Stimulated activated naive CD8-positive, alpha-beta T cell treated with anti-CD3 and anti-CD28 coated beads, Interleukin-15, amount 100 ng/mL, for 72 hours (primary cell): ENCODE results near the gene MCCC2.
"Not testable (repeated sequence)": the region's sequence is repeated elsewhere in the genome, so short reads cannot be mapped to it uniquely, and the experiment has no call there.

ENCODE experiments used
- ATAC-seq: fragments of 150-1000 bp; cut with Tn5 transposase; 2 replicates; pipeline ENCODE4 v1.10.0; 2021; ENCODE audit warnings: mild to moderate bottlenecking, moderate library complexity
- DNase-seq, 2 donors: peaks; one replicate each; pipeline ENCODE4 v3.0.0; 2021 to 2022
- H3K27ac Mint-ChIP-seq, 2 donors: one replicate each; pipeline ENCODE4 v1.8.0; 2022; ENCODE audit warnings: mild to moderate bottlenecking in 2 of 2, mixed read lengths in 2 of 2, moderate library complexity in 2 of 2
- H3K27me3 Mint-ChIP-seq: one replicate; pipeline ENCODE4 v1.8.0; 2022; ENCODE audit warnings: mixed read lengths
- H3K4me1 Mint-ChIP-seq: one replicate; pipeline ENCODE4 v1.8.0; 2022; ENCODE audit warnings: mild to moderate bottlenecking, mixed read lengths
- H3K4me3 Mint-ChIP-seq, 2 donors: one replicate each; pipeline ENCODE4 v1.8.0; 2022; ENCODE audit warnings: mild to moderate bottlenecking in 2 of 2, mixed read lengths in 2 of 2, moderate library complexity in 1 of 2
- H3K9me3 Mint-ChIP-seq, 2 donors: one replicate each; pipeline ENCODE4 v1.8.0; 2022; ENCODE audit warnings: mixed read lengths in 2 of 2

The MCCC2 gene

GRCh38 chr5:71586941-71587765 lies at the start of gene MCCC2:
TSS of gene MCCC2 (plus strand) at chr5:71587340. CDS start at chr5:71587426, 86 bp downstream.
- DNase-seq, result peak; percentile 96 to 98
- H3K9me3 Mint-ChIP-seq, result no peaks in the 10 kb centered on the region
- H3K4me1 Mint-ChIP-seq, result peaks cover 34% of the 10 kb centered on the region
- peak within 1 kb of the TSS; percentile 93 to 99 for H3K4me3 Mint-ChIP-seq
- H3K27ac Mint-ChIP-seq, result peak within 1 kb of the TSS; percentile 99 to 100
- peak; percentile 98 for ATAC-seq
- no peaks in the 10 kb centered on the region for H3K27me3 Mint-ChIP-seq

GRCh38 chr5:71537687-71538086 lies 49.5 kb upstream of the MCCC2 start:
- ATAC-seq (no peak), DNase-seq (no peak)
- Mint-ChIP-seq H3K4me1 (peaks cover 11% of the 10 kb centered on the region), H3K27ac (no peak overlapping the region), H3K4me3 (no peak overlapping the region), H3K9me3 (no peaks in the 10 kb centered on the region), H3K27me3 (no peaks in the 10 kb centered on the region)

- H3K4me3 Mint-ChIP-seq, H3K4me1 Mint-ChIP-seq, H3K27ac Mint-ChIP-seq, H3K27me3 Mint-ChIP-seq, DNase-seq, ATAC-seq, H3K9me3 Mint-ChIP-seq: not testable (repeated sequence)
Observed at GRCh38 chr5:71550885-71551284, 36.3 kb upstream of the MCCC2 start.

GRCh38 chr5:71551582-71551981 lies 35.6 kb upstream of the MCCC2 start:
- DNase-seq, ATAC-seq, H3K4me3 Mint-ChIP-seq, H3K27ac Mint-ChIP-seq, H3K4me1 Mint-ChIP-seq, H3K9me3 Mint-ChIP-seq, H3K27me3 Mint-ChIP-seq: not testable (repeated sequence)

DNA sequence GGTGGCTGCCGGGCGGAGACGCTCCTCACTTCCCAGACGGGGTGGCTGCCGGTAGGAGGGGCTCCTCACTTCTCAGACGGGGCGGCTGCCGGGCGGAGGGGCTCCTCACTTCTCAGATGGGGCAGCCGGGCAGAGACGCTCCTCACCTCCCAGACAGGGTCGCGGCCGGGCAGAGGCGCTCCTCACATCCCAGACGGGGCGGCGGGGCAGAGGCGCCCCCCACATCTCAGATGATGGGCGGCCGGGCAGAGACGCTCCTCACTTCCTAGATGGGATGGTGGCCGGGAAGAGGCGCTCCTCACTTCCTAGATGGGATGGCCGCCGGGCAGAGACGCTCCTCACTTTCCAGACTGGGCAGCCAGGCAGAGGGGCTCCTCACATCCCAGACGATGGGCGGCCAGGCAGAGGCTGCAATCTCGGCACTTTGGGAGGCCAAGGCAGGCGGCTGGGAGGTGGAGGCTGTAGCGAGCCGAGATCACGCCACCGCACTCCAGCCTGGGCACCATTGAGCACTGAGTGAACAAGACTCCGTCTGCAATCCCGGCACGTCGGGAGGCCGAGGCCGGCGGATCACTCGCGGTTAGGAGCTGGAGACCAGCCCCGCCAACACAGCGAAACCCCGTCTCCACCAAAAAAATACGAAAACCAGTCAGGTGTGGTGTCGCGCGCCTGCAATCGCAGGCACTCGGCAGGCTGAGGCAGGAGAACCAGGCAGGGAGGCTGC lies 35.0 kb upstream of the MCCC2 start:
- H3K4me1 Mint-ChIP-seq, ATAC-seq, H3K4me3 Mint-ChIP-seq, H3K27ac Mint-ChIP-seq, H3K9me3 Mint-ChIP-seq, H3K27me3 Mint-ChIP-seq, DNase-seq: not testable (repeated sequence)

DNA sequence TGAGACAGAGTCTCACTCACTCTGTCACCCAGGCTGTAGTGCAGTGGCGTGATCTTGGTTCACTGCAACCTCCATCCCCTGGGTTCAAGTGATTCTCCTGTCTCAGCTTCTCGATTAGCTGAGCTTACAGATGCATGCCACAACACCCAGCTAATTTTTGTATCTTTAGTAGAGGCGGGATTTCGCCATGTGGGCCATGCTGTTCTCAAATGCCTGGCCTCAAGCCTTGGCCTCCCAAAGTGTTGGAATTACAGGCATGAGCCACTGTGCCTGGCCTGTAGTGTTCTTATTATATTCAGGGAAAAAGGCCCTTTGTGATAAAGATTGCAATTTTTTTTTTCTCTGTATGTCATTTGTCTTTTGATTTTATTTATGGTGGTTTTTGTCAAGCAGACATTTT lies 24.0 kb upstream of the MCCC2 start:
- Mint-ChIP-seq H3K4me1 (no peaks in the 10 kb centered on the region), H3K9me3 (no peaks in the 10 kb centered on the region), H3K27me3 (no peaks in the 10 kb centered on the region), H3K27ac (no peak overlapping the region), H3K4me3 (no peak overlapping the region)
- ATAC-seq (no peak), DNase-seq (no peak)

DNA sequence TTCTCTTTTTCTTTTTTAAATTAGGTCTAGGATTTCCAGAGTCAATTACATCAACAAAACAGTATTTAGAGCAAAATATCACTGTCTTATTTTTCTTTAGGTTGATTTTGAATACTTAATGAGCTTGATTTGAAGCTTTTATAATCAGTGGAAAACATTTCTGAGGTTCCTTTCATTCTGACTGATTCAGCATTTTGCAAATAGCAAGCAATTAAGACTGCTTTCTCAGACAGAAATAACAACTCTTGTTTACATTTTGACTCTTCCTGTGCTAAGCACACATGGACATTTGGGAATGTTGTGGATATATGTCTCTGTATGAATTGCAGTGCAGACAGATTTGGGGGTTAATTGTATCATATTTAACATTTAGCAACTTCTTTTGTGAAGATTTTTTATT lies 22.2 kb upstream of the MCCC2 start:
- H3K9me3 Mint-ChIP-seq, result no peaks in the 10 kb centered on the region
- H3K4me1 Mint-ChIP-seq, result no peaks in the 10 kb centered on the region
- no peak overlapping the region for H3K27ac Mint-ChIP-seq
- no peak for DNase-seq
- no peak for ATAC-seq
- H3K27me3 Mint-ChIP-seq, result no peaks in the 10 kb centered on the region
- H3K4me3 Mint-ChIP-seq, result no peak overlapping the region

DNA sequence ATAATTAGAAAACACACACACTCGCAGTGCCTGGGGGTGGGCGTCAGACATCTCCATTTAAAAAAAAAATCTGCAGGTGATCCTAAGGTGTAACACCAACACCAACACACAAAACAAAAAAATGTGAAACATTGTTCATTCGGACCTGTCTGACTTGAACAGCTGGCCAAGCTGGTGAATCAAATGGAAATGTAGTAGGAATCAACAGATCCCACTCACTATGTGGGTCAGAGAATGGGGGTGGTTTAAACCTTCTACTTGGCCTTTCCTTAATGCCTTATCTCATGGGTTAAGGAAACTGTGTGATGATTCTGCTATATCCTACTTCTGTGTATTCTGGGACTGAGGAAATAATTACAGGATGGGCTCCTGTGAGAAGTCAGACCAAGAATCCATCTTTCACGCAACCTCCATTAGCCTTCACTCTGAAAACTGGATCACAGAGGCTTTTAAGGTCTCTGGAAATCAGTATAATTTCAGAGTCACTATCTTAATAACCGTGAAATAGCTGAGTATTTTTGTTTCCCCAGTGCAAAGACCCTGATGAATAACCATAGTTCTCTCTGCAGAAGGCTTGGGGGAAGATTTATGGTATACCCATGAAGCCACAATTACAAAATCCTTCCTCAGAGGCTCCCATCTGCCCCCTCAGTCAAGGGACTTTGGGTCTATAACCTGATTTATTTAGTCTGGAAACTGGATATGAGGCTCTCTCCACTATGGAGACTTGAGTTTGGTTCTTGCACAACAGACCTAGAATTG lies 17.2 kb upstream of the MCCC2 start:
- Mint-ChIP-seq H3K4me1 (no peaks in the 10 kb centered on the region), H3K4me3 (no peak overlapping the region), H3K9me3 (no peaks in the 10 kb centered on the region), H3K27ac (no peak overlapping the region), H3K27me3 (no peaks in the 10 kb centered on the region)
- ATAC-seq (no peak), DNase-seq (no peak)

- H3K27ac Mint-ChIP-seq, ATAC-seq, DNase-seq, H3K4me3 Mint-ChIP-seq, H3K9me3 Mint-ChIP-seq, H3K4me1 Mint-ChIP-seq, H3K27me3 Mint-ChIP-seq: not testable (repeated sequence)
Observed at GRCh38 chr5:71571811-71572210, 15.3 kb upstream of the MCCC2 start.

- no peak overlapping the region for H3K27ac Mint-ChIP-seq
- peaks cover 0 to 8% of the 10 kb centered on the region in 2 donors for H3K9me3 Mint-ChIP-seq
- no peak for DNase-seq
- no peaks in the 10 kb centered on the region for H3K27me3 Mint-ChIP-seq
- no peak for ATAC-seq
- no peaks in the 10 kb centered on the region for H3K4me1 Mint-ChIP-seq
- H3K4me3 Mint-ChIP-seq, result no peak overlapping the region
Observed at GRCh38 chr5:71573591-71573990, 13.5 kb upstream of the MCCC2 start.

GRCh38 chr5:71575588-71575987 lies 11.6 kb upstream of the MCCC2 start:
- not testable (repeated sequence) for H3K27me3 Mint-ChIP-seq, DNase-seq, ATAC-seq, H3K27ac Mint-ChIP-seq, H3K9me3 Mint-ChIP-seq, H3K4me1 Mint-ChIP-seq, H3K4me3 Mint-ChIP-seq

GRCh38 chr5:71576241-71576640 lies 10.9 kb upstream of the MCCC2 start:
- Mint-ChIP-seq H3K27me3 (no peaks in the 10 kb centered on the region), H3K9me3 (peaks cover 0 to 8% of the 10 kb centered on the region in 2 donors), H3K4me1 (no peaks in the 10 kb centered on the region), H3K4me3 (no peak overlapping the region), H3K27ac (no peak overlapping the region)
- DNase-seq (no peak), ATAC-seq (no peak)

DNA sequence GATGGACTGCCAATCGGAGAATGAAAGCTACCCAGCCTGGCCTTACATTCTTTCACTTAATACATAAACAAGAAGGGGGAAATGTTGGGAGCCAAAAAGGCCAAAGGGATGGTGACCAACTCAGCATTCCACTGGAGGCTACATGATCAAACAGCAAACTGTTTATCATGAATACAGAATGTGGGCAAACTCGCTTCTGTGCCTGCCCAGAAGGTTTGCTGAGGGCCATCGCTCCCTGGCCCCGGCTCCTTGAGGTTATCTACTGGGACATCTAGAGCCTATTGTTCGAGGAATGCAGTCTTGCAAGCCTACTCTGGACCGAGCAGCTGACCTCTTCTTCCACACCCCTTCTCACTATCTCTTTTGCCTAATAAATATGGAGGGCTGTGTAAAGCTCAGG lies 9.3 kb upstream of the MCCC2 start:
- not testable (repeated sequence) for DNase-seq, H3K4me1 Mint-ChIP-seq, ATAC-seq, H3K4me3 Mint-ChIP-seq, H3K27me3 Mint-ChIP-seq, H3K27ac Mint-ChIP-seq, H3K9me3 Mint-ChIP-seq

DNA sequence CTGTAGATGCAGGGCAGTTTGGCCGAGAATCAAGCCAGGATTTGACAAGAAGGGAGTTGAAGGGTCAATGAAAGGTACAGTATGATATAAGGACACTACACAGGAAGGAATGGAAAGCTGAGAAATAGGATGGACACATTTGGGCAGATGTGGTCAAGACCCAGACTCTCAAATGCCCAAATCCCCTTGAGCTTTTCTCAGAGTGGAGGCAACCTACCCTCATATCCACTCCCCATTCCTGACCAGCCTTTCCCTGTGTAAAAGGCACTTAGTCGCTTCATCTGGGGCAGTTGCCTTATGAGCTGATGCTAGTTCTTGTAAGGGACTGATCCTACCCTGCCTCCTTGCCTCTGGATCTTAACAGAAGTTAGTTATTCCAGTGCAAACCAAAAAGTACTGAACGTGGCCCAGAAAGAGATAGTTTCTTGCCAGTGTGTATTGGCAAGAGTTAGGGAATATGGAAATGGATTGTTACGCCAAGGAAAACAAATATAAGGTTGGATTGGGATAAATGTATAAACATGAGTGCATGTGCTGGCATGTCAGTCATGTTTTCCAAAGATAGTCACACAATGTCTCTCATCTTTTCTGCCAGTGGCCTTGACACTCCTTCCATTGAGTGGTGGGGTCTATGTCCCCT lies 4.1 kb upstream of the MCCC2 start:
- Mint-ChIP-seq H3K4me3 (no peak overlapping the region), H3K27ac (no peak overlapping the region), H3K9me3 (peaks cover 0 to 5% of the 10 kb centered on the region in 2 donors), H3K4me1 (peaks cover 3% of the 10 kb centered on the region), H3K27me3 (no peaks in the 10 kb centered on the region)
- DNase-seq (no peak), ATAC-seq (no peak)
